ELR (cell line): Measurements from ENCODE around the gene VWA5B2.
A peak's percentile ranks its signal among the peaks of the same experiment; 100 is the strongest.
"Not testable (repeated sequence)": the region's sequence is repeated elsewhere in the genome, so short reads cannot be mapped to it uniquely, and the experiment has no call there.

Experiments used
- DNase-seq: peaks from one replicate; pipeline ENCODE4 v3.0.0-alpha.2; 2015; ENCODE audit warnings: low read depth

VWA5B2 gene

GRCh38 chr3:184242297-184242685, 12.9 kb downstream of the VWA5B2 start:
- no peak for DNase-seq

- peak; percentile 94 for DNase-seq
These were observed 19.3 kb downstream of the VWA5B2 start, which contains the start of gene ALG3 for GRCh38 chr3:184248454-184249411. Gene ALG3 (minus strand): TSS chr3:184248962. CDS start chr3:184248940, 22 bp downstream.

- DNase-seq = peak; percentile 99
These were observed 20.2 kb downstream of the VWA5B2 start, which contains the start of gene EEF1AKMT4 for GRCh38 chr3:184249412-184250166. Gene EEF1AKMT4 (plus strand): TSS chr3:184249672. CDS start chr3:184249695, 23 bp downstream.

- peak; percentile 93 for DNase-seq
These were observed 20.9 kb downstream of the VWA5B2 start for GRCh38 chr3:184250167-184250828.

- DNase-seq = peak; percentile 46
These were observed 26.1 kb downstream of the VWA5B2 start for GRCh38 chr3:184255291-184256039.

- no peak for DNase-seq
These were observed 27.9 kb downstream of the VWA5B2 start for GRCh38 chr3:184257083-184257915.

GRCh38 chr3:184258926-184259325, 29.5 kb downstream of the VWA5B2 start:
- no peak for DNase-seq

GRCh38 chr3:184259396-184259877, 30.1 kb downstream of the VWA5B2 start:
- DNase-seq = no peak

GRCh38 chr3:184259878-184260723, 30.7 kb downstream of the VWA5B2 start:
- peak; percentile 61 for DNase-seq

- no peak for DNase-seq
These were observed 31.4 kb downstream of the VWA5B2 start for GRCh38 chr3:184260724-184261269.

- DNase-seq = peak; percentile 78
These were observed 32.0 kb downstream of the VWA5B2 start, which contains the start of gene CAMK2N2 for GRCh38 chr3:184261270-184261853. Gene CAMK2N2 (minus strand): TSS chr3:184261553. CDS start chr3:184261285, 268 bp downstream.

- DNase-seq = peak; percentile 64
These were observed 32.7 kb downstream of the VWA5B2 start for GRCh38 chr3:184261854-184262763.

- DNase-seq = no peak
These were observed 33.4 kb downstream of the VWA5B2 start for GRCh38 chr3:184262764-184263179.

- DNase-seq = not testable (repeated sequence)
These were observed 37.9 kb downstream of the VWA5B2 start for GRCh38 chr3:184267249-184267648.

GRCh38 chr3:184272269-184272668, 42.9 kb downstream of the VWA5B2 start:
- no peak for DNase-seq

GRCh38 chr3:184275381-184275701, 46.0 kb downstream of the VWA5B2 start:
- no peak for DNase-seq
